Measurements from ENCODE around the gene TREX2. TPM values are rescaled to one million over a fixed set of nuclear protein-coding genes. Genes with fewer than 3 reads are reported as not detected.
A peak's percentile ranks its signal among the peaks of the same experiment; 100 is the strongest.

The TREX2 gene
- total and polyA plus RNA-seq, 2 donors (not counting 1 experiment from before 2014, with no cell fraction given) = 3.3 to 3.8 TPM

DNA sequence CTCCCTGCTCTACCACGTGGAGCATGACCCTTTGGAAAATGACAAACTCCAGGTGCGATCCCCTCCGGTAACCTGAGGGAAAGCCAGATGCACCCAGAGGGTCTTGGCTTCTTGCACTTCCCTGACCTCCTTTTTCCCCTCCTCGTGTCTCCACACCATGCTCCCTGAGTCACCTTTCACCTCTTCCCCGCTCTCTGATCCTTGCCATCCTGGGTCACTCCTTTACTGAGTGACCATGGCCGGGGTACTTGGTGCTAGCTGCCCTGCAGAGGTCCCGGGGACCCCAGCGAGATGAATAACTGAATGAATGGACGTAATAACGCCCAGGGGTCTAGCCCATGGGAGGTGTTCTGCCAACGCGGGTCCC is 35.0 kb downstream of the TREX2 start:
- ATAC-seq (ENCODE audit: low read depth) = no peak
- TF ChIP-seq, protein P1, sequence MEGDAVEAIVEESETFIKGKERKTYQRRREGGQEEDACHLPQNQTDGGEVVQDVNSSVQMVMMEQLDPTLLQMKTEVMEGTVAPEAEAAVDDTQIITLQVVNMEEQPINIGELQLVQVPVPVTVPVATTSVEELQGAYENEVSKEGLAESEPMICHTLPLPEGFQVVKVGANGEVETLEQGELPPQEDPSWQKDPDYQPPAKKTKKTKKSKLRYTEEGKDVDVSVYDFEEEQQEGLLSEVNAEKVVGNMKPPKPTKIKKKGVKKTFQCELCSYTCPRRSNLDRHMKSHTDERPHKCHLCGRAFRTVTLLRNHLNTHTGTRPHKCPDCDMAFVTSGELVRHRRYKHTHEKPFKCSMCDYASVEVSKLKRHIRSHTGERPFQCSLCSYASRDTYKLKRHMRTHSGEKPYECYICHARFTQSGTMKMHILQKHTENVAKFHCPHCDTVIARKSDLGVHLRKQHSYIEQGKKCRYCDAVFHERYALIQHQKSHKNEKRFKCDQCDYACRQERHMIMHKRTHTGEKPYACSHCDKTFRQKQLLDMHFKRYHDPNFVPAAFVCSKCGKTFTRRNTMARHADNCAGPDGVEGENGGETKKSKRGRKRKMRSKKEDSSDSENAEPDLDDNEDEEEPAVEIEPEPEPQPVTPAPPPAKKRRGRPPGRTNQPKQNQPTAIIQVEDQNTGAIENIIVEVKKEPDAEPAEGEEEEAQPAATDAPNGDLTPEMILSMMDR (IDR thresholded peaks at IDR 0.05) = no peak
- TF ChIP-seq EZH2 (IDR thresholded peaks at IDR 0.05; ENCODE audit: borderline replicate concordance, insufficient read depth, low read depth, low read length, poor library complexity, severe bottlenecking) = no peak
- DNase-seq = no peak
- ChIA-PET POLR2A (no interaction called here), CTCF (no interaction called here)
- Mint-ChIP-seq H3K4me3 (peak overlapping the region; percentile 81), H3K27me3 (no peaks in the 10 kb centered on the region), H3K4me1 (peaks cover 8% of the 10 kb centered on the region), H3K27ac (no peak overlapping the region), H3K9me3 (ENCODE audit: insufficient read depth) (no peaks in the 10 kb centered on the region)
- Histone ChIP-seq H3K4me3 (ENCODE audit: control extremely low read depth in 1 of 5, extremely low read depth in 1 of 5, insufficient read depth in 1 of 5, low read depth in 2 of 5, low read length in 4 of 5) (peak overlapping the region in 3 of 5 experiments; percentile 48 to 61 (median 57)), H4K20me1 (ENCODE audit: control insufficient read depth, insufficient read depth, low read length, poor library complexity, severe bottlenecking) (no peaks in the 10 kb centered on the region), H3K27me3 (replicated peaks in 1 of 4; ENCODE audit: control extremely low read depth in 1 of 4, control insufficient read depth in 3 of 4, insufficient read depth in 4 of 4, low read length in 3 of 4) (no peaks in the 10 kb centered on the region), H3K27ac (ENCODE audit: low read length in 2 of 2) (no peak overlapping the region), H3K9ac (ENCODE audit: low read length) (peak overlapping the region; percentile 68), H3K36me3 (replicated peaks in 1 of 2; ENCODE audit: control extremely low read depth in 1 of 2, control insufficient read depth in 1 of 2, extremely low read depth in 1 of 2, insufficient read depth in 2 of 2, low read length in 1 of 2) (no peaks in the 10 kb centered on the region), H2AFZ (ENCODE audit: insufficient read depth, low read depth, low read length, poor library complexity, severe bottlenecking) (peak overlapping the region; percentile 64), H3K4me1 (ENCODE audit: control insufficient read depth in 2 of 2, insufficient read depth in 2 of 2, low read length in 2 of 2) (peaks cover 9 to 11% of the 10 kb centered on the region in 2 donors), H3K79me2 (ENCODE audit: control insufficient read depth, insufficient read depth, low read length) (no peaks in the 10 kb centered on the region), H3K4me2 (replicated peaks; ENCODE audit: low read depth, low read length, poor library complexity, severe bottlenecking) (peak overlapping the region; percentile 83), H3K9me3 (ENCODE audit: control extremely low read depth in 1 of 3, control insufficient read depth in 2 of 3, insufficient read depth in 1 of 3, low read length in 2 of 3) (no peaks in the 10 kb centered on the region)
- WGBS (ENCODE audit: insufficient coverage) = 63% methylated on average over 8 of the region's 12 CpGs
- intact Hi-C loops (cut with micrococcal nuclease) = no loop called here

DNA sequence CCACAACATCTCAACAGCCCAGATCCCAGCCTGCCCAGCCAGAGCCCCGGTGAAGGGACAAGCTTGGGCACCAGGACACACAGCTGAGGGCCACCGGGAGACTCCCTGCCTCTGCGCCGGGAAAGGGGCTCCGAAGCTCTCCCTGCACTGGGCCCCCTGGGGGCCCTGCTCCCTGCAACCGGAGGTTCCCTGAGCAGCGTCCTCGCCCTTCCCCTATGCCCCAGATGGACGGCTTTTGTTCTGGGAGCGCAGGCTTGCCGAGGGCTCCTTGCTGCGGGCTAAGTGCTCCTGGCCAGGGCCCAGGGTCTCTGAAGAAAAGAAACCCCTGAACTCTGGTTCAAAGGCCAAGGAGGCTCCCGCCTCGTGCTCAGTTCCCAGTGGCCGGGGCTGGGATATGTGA is 35.5 kb downstream of the TREX2 start:
- H3K27ac Mint-ChIP-seq = no peak overlapping the region
- no peak overlapping the region for H3K4me3 ChIP-seq (ENCODE audit: control extremely low read depth in 1 of 5, extremely low read depth in 1 of 5, insufficient read depth in 1 of 5, low read depth in 2 of 5, low read length in 4 of 5)
- no peak overlapping the region for H2AFZ ChIP-seq (ENCODE audit: insufficient read depth, low read depth, low read length, poor library complexity, severe bottlenecking)
- no peaks in the 10 kb centered on the region for H3K79me2 ChIP-seq (ENCODE audit: control insufficient read depth, insufficient read depth, low read length)
- no peak overlapping the region for H3K9ac ChIP-seq (ENCODE audit: low read length)
- no peaks in the 10 kb centered on the region for H3K27me3 ChIP-seq (replicated peaks in 1 of 4; ENCODE audit: control extremely low read depth in 1 of 4, control insufficient read depth in 3 of 4, insufficient read depth in 4 of 4, low read length in 3 of 4)
- no peak for ATAC-seq (ENCODE audit: low read depth)
- 98% methylated on average over 7 of the region's 15 CpGs for WGBS (ENCODE audit: insufficient coverage)
- no peak overlapping the region for H3K27ac ChIP-seq (ENCODE audit: low read length in 2 of 2)
- no peaks in the 10 kb centered on the region for H3K36me3 ChIP-seq (replicated peaks in 1 of 2; ENCODE audit: control extremely low read depth in 1 of 2, control insufficient read depth in 1 of 2, extremely low read depth in 1 of 2, insufficient read depth in 2 of 2, low read length in 1 of 2)
- POLR2A ChIA-PET = no interaction called here
- H3K4me2 ChIP-seq (replicated peaks; ENCODE audit: low read depth, low read length, poor library complexity, severe bottlenecking) = no peak overlapping the region
- no peaks in the 10 kb centered on the region for H4K20me1 ChIP-seq (ENCODE audit: control insufficient read depth, insufficient read depth, low read length, poor library complexity, severe bottlenecking)
- no peak overlapping the region for H3K4me3 Mint-ChIP-seq
- peaks cover 8% of the 10 kb centered on the region for H3K4me1 Mint-ChIP-seq
- H3K4me1 ChIP-seq (ENCODE audit: control insufficient read depth in 2 of 2, insufficient read depth in 2 of 2, low read length in 2 of 2) = peaks cover 9 to 11% of the 10 kb centered on the region in 2 donors
- CTCF ChIA-PET = no interaction called here
- TF ChIP-seq, protein P1 (IDR thresholded peaks at IDR 0.05) = no peak
- TF ChIP-seq EZH2 (IDR thresholded peaks at IDR 0.05; ENCODE audit: borderline replicate concordance, insufficient read depth, low read depth, low read length, poor library complexity, severe bottlenecking) = no peak
- H3K27me3 Mint-ChIP-seq = no peaks in the 10 kb centered on the region
- no peak for DNase-seq
- intact Hi-C loops (cut with micrococcal nuclease) = no loop called here
- H3K9me3 ChIP-seq (ENCODE audit: control extremely low read depth in 1 of 3, control insufficient read depth in 2 of 3, insufficient read depth in 1 of 3, low read length in 2 of 3) = no peaks in the 10 kb centered on the region
- H3K9me3 Mint-ChIP-seq (ENCODE audit: insufficient read depth) = no peaks in the 10 kb centered on the region
